Suprapubic skin (tissue), 4 donors: ENCODE results near the gene CBLC.

Experiments used
- CTCF ChIP-seq, 2 donors: fragments of 200-600 bp in 1 of 2; fragments of 450-650 bp in 1 of 2; sonication (generic) in 1 of 2; IDR thresholded peaks; one replicate each; pipeline ENCODE4 v1.5.1; 2016 to 2019; ENCODE audit warnings: antibody characterized with exemption in 2 of 2, mild to moderate bottlenecking in 1 of 2, moderate library complexity in 1 of 2
- EP300 ChIP-seq: sonication (generic); formaldehyde crosslinking; IDR thresholded peaks from one replicate; pipeline ENCODE4 v1.6.1; 2017; ENCODE audit warnings: antibody characterized with exemption
- POLR2A ChIP-seq, 2 donors: fragments of 450-650 bp; IDR thresholded peaks; one replicate each; pipeline ENCODE4 v1.6.1; 2017; ENCODE audit warnings: antibody characterized with exemption in 2 of 2, mild to moderate bottlenecking in 2 of 2, moderate library complexity in 2 of 2
- POLR2AphosphoS5 ChIP-seq, 3 donors: sonication (generic); formaldehyde crosslinking; IDR thresholded peaks; one replicate each; pipeline ENCODE4 v1.6.1; 2017; ENCODE audit warnings: antibody characterized with exemption in 3 of 3

DNA sequence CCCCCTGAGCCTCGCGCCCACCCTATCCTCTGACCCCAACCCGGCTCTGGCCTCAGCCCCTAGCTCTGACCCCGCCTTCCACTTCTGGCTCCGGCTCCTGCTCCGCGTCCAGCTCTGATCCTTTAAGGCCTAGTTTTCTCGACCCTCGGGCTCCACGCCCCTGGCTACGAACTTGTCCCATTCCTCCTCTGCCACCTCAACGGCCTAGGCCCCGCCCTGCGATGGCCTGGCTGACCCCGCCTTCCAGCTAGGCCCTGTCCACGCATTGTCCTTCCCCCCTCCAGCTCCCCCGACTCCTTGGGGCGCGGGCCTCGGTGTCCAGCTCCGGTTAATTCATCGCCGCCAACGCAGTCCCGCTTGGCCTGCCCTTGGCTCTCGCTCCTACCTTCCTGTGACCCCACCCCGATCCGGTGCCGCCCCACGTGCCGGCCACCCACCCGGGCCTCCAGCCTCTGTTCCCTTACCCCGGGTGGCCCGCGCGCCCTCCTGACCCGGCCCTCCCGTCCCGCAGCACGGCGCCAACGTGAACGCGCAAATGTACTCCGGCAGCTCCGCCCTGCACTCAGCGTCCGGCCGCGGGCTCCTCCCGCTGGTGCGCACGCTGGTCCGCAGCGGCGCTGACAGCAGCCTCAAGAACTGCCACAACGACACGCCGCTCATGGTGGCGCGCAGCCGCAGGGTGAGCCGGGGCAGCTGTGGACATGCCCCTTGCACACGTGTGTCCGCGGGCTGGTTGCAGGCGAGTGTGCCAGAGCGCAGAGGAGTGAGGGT, 19.8 kb upstream of the CBLC start:
- no peak for TF ChIP-seq POLR2A (IDR thresholded peaks at IDR 0.05)
- TF ChIP-seq EP300, result no peak
- no peak for TF ChIP-seq CTCF (IDR thresholded peaks at IDR 0.05)
- peak in 2 of 3 donors; percentile 44 to 55 for TF ChIP-seq POLR2AphosphoS5 (IDR thresholded peaks at IDR 0.05)
